LNCAP (cell line): ENCODE measurements around the gene RASSF9.

Experiments
- TF ChIP-seq, protein P1 (sequence below): fragments of 450-650 bp; IDR thresholded peaks from 2 replicates; pipeline ENCODE4 v1.5.1; 2017; ENCODE audit warnings: mild to moderate bottlenecking

The RASSF9 gene

DNA sequence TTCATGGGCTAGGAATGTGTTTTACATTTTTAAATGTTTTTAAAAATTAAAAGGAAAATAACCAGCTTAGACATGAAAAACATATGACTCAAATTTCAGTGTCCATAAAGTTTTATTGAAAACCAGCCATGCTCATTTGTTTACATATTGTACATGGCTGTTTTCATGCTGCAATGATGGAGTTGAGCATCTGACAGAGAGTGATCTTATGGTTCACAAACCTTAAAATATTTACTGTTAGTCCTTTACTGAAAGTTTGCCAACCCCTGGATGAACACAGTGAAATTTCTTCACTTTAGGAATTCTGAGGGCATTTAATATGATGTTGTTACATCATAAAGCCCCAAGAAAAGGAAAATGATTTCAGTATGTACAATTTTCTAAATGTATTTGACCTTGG lies 16.1 kb downstream of the RASSF9 start:
- TF ChIP-seq, protein P1, sequence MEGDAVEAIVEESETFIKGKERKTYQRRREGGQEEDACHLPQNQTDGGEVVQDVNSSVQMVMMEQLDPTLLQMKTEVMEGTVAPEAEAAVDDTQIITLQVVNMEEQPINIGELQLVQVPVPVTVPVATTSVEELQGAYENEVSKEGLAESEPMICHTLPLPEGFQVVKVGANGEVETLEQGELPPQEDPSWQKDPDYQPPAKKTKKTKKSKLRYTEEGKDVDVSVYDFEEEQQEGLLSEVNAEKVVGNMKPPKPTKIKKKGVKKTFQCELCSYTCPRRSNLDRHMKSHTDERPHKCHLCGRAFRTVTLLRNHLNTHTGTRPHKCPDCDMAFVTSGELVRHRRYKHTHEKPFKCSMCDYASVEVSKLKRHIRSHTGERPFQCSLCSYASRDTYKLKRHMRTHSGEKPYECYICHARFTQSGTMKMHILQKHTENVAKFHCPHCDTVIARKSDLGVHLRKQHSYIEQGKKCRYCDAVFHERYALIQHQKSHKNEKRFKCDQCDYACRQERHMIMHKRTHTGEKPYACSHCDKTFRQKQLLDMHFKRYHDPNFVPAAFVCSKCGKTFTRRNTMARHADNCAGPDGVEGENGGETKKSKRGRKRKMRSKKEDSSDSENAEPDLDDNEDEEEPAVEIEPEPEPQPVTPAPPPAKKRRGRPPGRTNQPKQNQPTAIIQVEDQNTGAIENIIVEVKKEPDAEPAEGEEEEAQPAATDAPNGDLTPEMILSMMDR, result no peak

- TF ChIP-seq, protein P1, result no peak
Observed at GRCh38 chr12:85814741-85815140, 21.5 kb downstream of the RASSF9 start.

- TF ChIP-seq, protein P1, result no peak
Observed at GRCh38 chr12:85814071-85814470, 22.1 kb downstream of the RASSF9 start.

DNA sequence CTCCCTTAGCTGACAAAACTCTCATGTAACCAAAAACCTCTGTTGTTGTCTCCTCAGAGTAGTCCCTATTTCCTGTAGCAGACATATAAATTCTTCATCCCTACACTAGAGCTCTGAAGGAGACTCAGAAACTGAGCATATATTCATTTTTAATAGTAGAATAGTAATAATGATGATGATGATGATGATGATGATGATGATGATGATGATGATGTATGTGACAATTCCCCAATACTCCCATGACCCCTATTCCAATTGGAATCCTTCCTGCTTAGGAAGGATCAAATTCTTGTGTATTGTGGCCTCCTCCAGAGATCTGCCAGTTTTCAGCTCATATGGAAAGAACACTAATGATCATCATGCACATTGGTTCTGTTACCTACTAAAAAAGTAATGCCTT lies 26.7 kb downstream of the RASSF9 start:
- TF ChIP-seq, protein P1, result no peak

- TF ChIP-seq, protein P1, result no peak
Observed at GRCh38 chr12:85807730-85808129, 28.5 kb downstream of the RASSF9 start.

DNA sequence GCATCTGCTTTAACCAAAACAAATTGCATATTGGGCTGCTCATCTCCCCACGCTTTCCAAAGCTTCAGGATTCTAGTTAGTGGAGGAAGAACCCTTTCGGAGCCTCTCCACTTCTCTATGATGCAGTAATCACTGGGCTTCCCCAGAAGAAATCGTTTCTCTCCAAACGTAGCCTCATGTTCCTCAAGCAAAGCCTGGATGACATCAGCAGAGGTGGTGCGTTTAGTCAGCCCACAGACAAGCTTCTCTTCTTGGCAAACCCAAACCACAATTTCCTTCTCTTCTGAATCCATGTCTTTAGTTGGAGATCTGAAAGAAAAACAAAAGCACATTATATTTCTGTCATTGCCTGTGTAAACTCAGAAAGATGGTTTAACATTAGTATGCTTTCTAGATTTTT lies 30.6 kb downstream of the RASSF9 start:
- TF ChIP-seq, protein P1, result no peak

- TF ChIP-seq, protein P1, result no peak
Observed at GRCh38 chr12:85804663-85805062, 31.5 kb downstream of the RASSF9 start.

DNA sequence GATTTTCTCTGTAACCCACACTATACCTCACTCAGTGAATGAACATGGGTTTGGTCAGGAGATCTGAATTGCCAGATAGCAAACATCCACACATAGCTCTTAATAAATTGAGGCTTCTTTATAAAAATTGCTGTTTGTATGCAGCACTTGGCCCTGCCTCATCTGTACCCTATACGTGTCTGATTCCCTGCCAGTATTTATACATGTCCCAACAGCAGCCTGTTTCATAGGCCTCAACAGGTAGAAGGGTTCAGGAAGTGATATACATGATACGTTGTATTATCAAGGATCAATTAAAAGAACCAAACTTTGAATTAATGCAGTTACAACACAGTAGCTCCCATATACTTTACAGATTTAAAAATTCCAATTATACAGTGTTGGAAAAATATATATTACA lies 32.3 kb downstream of the RASSF9 start:
- TF ChIP-seq, protein P1, result no peak
